Gastroesophageal sphincter (tissue), 3 donors: ENCODE measurements around the gene RHOH.

Experiments
- CTCF ChIP-seq, 4 experiments: fragments of 200-600 bp in 2 of 4; fragments of 450-650 bp in 2 of 4; sonication (generic) in 1 of 4; IDR thresholded peaks; one replicate each; pipeline ENCODE4 v1.5.1; 2017 to 2019; ENCODE audit warnings: antibody characterized with exemption in 4 of 4, mild to moderate bottlenecking in 2 of 4, moderate library complexity in 2 of 4
- EP300 ChIP-seq: sonication (generic); formaldehyde crosslinking; IDR thresholded peaks from one replicate; pipeline ENCODE4 v1.6.1; 2017; ENCODE audit warnings: antibody characterized with exemption, mild to moderate bottlenecking
- POLR2A ChIP-seq, 2 donors: fragments of 450-650 bp; IDR thresholded peaks; one replicate each; pipeline ENCODE4 v1.6.1; 2017; ENCODE audit warnings: antibody characterized with exemption in 2 of 2, mild to moderate bottlenecking in 2 of 2, moderate library complexity in 1 of 2
- POLR2AphosphoS5 ChIP-seq: sonication (generic); formaldehyde crosslinking; IDR thresholded peaks from one replicate; pipeline ENCODE4 v1.6.1; 2017; ENCODE audit warnings: antibody characterized with exemption

- TF ChIP-seq CTCF (IDR thresholded peaks at IDR 0.05) (no peak), POLR2A (IDR thresholded peaks at IDR 0.05) (no peak), POLR2AphosphoS5 (no peak), EP300 (no peak)
Observed at GRCh38 chr4:40285692-40286091, 88.9 kb downstream of the RHOH start.
